Measurements from ENCODE around the gene PKP1.
A peak's percentile ranks its signal among the peaks of the same experiment; 100 is the strongest.

Gene PKP1

DNA sequence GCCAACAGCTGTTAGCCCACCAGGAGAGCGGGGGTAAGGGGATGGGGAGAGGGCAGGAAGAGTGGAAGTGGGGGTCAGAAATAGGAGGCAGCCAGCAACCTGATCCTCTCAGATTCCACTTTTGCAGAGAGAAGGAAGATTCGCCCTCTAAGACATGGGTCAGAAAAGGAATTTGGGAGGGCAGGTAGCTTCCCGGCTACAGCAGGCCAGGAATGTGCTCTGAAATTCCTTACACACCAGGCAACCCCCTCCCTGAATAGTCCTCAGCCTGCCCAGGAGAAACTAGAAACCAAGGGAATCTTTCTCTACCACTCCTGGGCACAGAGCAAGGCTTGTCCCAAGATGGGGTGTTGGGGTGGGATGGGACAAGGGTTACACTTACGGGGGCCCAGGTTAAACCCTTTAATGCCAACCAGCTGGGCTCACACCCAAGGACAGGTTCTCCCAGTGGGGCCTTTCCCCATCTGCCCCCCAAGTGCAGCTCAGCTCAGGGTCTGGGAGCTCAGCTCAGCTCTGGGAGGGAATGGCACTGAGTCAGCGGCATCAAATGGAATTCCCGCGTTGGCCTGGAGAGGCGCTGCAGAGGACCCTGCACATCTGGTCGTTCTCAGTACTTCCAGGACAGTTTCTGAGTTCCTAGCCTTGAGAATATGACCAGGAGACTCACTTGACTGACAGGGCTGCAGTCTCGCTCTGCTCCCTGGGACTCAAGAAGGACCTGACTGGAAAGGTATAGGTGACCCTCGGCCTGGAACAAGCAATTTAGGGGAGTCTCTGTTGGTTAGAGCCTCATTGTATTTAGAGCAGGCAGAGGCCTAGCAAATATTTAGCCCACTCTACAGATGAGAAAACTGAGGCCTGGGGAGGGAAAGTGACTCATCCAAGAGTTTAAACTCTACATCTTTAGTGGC lies 93.4 kb downstream of the PKP1 start:
- peak; percentile 28 for DNase-seq

GRCh38 chr1:201377611-201378092 lies 94.3 kb downstream of the PKP1 start, which contains the start of gene TNNT2:
TSS of gene TNNT2 (minus strand) at chr1:201377680. CDS start at chr1:201373254, 4,426 bp downstream.
- no peak for DNase-seq

DNA sequence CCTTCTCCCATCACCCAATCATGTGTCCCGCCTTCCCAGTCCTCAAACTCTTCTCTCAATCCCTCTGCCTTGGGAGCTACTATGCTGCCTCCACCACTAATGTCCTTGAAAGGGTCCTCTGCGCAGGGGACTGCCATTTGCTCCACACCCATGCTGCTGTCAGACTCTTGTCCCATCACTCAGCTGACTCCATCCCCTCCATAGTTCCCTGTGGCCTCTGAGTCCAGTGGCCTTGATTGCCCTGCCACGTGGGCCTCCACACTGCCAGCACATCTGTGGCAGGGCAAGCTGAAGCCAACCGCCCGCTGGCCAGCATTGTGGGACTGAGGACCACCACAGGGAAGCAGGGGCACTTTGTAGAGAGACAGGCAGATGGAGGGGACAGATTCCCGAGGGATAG lies 95.5 kb downstream of the PKP1 start:
- no peak for DNase-seq

GRCh38 chr1:201379733-201380242 lies 96.5 kb downstream of the PKP1 start:
- no peak for DNase-seq

GRCh38 chr1:201381130-201381529 lies 97.8 kb downstream of the PKP1 start:
- no peak for DNase-seq
